GM10266 (cell line): Measurements from ENCODE around the gene STS.

ENCODE experiments used
- DNase-seq: peaks from one replicate; pipeline ENCODE4 v3.0.0; 2012; ENCODE audit errors: extremely low spot score
- TF ChIP-seq, protein P1 (sequence below): IDR thresholded peaks from 2 replicates; pipeline ENCODE4 v1.5.1; 2012; ENCODE audit warnings: mild to moderate bottlenecking, low read depth; ENCODE audit not compliant: control insufficient read depth, insufficient read depth; ENCODE audit errors: missing control alignments

STS gene

GRCh38 chrX:7147413-7147977 is at the start of gene STS:
Gene STS (plus strand): TSS chrX:7147712. CDS start chrX:7253200, 105,488 bp downstream.
- TF ChIP-seq, protein P1, sequence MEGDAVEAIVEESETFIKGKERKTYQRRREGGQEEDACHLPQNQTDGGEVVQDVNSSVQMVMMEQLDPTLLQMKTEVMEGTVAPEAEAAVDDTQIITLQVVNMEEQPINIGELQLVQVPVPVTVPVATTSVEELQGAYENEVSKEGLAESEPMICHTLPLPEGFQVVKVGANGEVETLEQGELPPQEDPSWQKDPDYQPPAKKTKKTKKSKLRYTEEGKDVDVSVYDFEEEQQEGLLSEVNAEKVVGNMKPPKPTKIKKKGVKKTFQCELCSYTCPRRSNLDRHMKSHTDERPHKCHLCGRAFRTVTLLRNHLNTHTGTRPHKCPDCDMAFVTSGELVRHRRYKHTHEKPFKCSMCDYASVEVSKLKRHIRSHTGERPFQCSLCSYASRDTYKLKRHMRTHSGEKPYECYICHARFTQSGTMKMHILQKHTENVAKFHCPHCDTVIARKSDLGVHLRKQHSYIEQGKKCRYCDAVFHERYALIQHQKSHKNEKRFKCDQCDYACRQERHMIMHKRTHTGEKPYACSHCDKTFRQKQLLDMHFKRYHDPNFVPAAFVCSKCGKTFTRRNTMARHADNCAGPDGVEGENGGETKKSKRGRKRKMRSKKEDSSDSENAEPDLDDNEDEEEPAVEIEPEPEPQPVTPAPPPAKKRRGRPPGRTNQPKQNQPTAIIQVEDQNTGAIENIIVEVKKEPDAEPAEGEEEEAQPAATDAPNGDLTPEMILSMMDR: no peak
- DNase-seq: peak; percentile 36

GRCh38 chrX:7100022-7100421 is 47.5 kb upstream of the STS start:
- TF ChIP-seq, protein P1: no peak

GRCh38 chrX:7102119-7102518 is 45.4 kb upstream of the STS start:
- TF ChIP-seq, protein P1: no peak
- no peak for DNase-seq

More at GRCh38 chrX:7100022-7100421, 47.5 kb upstream of the STS start:
- no peak for DNase-seq

DNA sequence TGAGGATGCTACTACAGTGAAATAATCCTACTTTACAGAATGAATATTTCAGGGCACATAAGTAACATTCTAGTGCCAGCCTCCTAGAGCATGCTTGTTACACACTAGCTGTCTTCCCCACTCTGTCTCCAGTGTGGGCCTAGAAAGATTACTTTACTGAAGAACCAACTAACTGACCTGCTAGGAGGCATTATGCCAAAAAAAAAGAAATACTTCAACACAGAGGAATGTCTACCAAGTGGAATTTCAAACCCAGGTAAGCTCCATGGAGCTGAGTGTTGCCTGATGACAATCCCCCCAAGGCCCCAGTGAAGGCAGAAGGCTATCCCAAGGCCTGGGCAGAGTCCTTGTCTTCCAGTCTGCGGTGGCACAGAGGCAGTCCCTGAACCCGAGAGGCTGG is 40.9 kb upstream of the STS start:
- TF ChIP-seq, protein P1: no peak
- DNase-seq: no peak

GRCh38 chrX:7108030-7108429 is 39.5 kb upstream of the STS start:
- no peak for DNase-seq
- TF ChIP-seq, protein P1: no peak

- TF ChIP-seq, protein P1: no peak
- no peak for DNase-seq
Observed at GRCh38 chrX:7109049-7109531, 38.4 kb upstream of the STS start.

GRCh38 chrX:7109838-7110793 is 37.4 kb upstream of the STS start:
- TF ChIP-seq, protein P1: no peak
- DNase-seq: peak; percentile 20
